K562 (cell line): ENCODE data around the gene SEC22B.
"Not testable (repeated sequence)": the region's sequence is repeated elsewhere in the genome, so short reads cannot be mapped to it uniquely, and the experiment has no call there.

Experiments
- BDP1 ChIP-seq: IDR thresholded peaks from 3 replicates; pipeline ENCODE4 v1.6.1; 2011; ENCODE audit not compliant: insufficient read length, insufficient read depth
- CBFB ChIP-seq: sonication (generic); formaldehyde crosslinking; IDR thresholded peaks from 2 replicates; pipeline ENCODE4 v1.4.0; 2020; ENCODE audit warnings: mild to moderate bottlenecking, missing genetic modification reagents
- FOXJ3 ChIP-seq: sonication (generic); formaldehyde crosslinking; IDR thresholded peaks from 2 replicates; pipeline ENCODE4 v1.4.0; 2020; ENCODE audit warnings: mild to moderate bottlenecking, missing genetic modification reagents
- HDGF ChIP-seq: fragments of 450-650 bp; IDR thresholded peaks from 2 replicates; pipeline ENCODE4 v1.6.1; 2016
- NCOA1 ChIP-seq: fragments of 450-650 bp; IDR thresholded peaks from 2 replicates; pipeline ENCODE4 v1.6.1; 2016; ENCODE audit warnings: low read depth
- NR2C1 ChIP-seq, 2 experiments: fragments of 450-650 bp; IDR thresholded peaks; 2 replicates each; pipeline ENCODE4 v1.6.1; 2017; ENCODE audit warnings: mild to moderate bottlenecking in 2 of 2, antibody characterized with exemption in 1 of 2, inconsistent platforms in 1 of 2, missing compliant biosample characterization in 1 of 2, missing genetic modification characterization in 1 of 2
- POLR2AphosphoS5 ChIP-seq: IDR thresholded peaks from 2 replicates; pipeline ENCODE4 v1.6.1; 2011; ENCODE audit warnings: mild to moderate bottlenecking, low read depth, low read length, moderate library complexity; ENCODE audit not compliant: control insufficient read depth, insufficient read depth
- SMARCB1 ChIP-seq: IDR thresholded peaks from 2 replicates; pipeline ENCODE4 v1.6.1; 2011; ENCODE audit warnings: improper control_type of control experiment, low read depth; ENCODE audit not compliant: insufficient read length
- TF ChIP-seq, protein P1 (sequence below): sonication (generic); formaldehyde crosslinking; IDR thresholded peaks from 2 replicates; pipeline ENCODE4 v1.8.1; 2022; ENCODE audit warnings: missing genetic modification reagents
- TF ChIP-seq, protein P2 (sequence below), 3 experiments: IDR thresholded peaks in 2 of 3; conservative IDR thresholded peaks in 1 of 3; 2 replicates each; pipeline ENCODE4 v1.5.1; 2011 to 2012; ENCODE audit warnings: low read length in 3 of 3, mild to moderate bottlenecking in 3 of 3, control low read depth in 2 of 3, improper control_type of control experiment in 1 of 3, inconsistent platforms in 1 of 3, low read depth in 1 of 3, mixed read lengths in 1 of 3, moderate library complexity in 1 of 3; ENCODE audit not compliant: insufficient read depth in 2 of 3

DNA sequence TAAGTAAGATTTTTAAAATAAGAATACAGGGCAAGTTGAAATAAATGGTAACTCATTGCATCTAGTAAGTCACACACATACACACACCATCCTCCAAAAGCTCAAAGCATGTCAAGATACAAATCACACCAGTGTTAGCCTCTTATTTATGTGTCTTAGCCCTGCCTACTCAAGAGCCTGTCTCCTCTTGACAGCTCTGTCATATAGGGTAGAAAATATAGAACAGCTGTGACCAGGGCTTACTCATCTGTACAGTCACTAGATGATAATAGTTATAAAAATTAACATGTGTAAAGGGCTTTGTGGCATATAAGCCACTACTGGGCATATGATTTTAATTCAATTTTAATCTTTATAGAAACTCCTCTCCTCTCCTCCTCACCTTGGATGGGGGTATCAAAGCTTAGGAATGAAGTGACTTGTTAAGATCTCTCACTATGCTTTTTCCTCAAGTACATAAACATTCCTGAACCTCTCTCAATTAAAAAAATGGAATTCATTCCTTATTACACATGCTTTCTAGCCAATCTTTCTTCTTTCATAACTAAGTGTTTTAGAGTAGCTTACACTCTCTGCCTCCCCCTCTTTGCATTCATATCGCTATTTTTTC is 35.6 kb downstream of the SEC22B start:
- not testable (repeated sequence) for TF ChIP-seq CBFB (CRISPR knock-in tag); FOXJ3 (CRISPR knock-in tag); BDP1; SMARCB1; HDGF; NCOA1; POLR2AphosphoS5; NR2C1 (IDR thresholded peaks at IDR 0.05); NR2C1 (tag; IDR thresholded peaks at IDR 0.05)
- TF ChIP-seq, protein P1, sequence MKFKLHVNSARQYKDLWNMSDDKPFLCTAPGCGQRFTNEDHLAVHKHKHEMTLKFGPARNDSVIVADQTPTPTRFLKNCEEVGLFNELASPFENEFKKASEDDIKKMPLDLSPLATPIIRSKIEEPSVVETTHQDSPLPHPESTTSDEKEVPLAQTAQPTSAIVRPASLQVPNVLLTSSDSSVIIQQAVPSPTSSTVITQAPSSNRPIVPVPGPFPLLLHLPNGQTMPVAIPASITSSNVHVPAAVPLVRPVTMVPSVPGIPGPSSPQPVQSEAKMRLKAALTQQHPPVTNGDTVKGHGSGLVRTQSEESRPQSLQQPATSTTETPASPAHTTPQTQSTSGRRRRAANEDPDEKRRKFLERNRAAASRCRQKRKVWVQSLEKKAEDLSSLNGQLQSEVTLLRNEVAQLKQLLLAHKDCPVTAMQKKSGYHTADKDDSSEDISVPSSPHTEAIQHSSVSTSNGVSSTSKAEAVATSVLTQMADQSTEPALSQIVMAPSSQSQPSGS (CRISPR knock-in tag), result not testable (repeated sequence)
- TF ChIP-seq, protein P2, sequence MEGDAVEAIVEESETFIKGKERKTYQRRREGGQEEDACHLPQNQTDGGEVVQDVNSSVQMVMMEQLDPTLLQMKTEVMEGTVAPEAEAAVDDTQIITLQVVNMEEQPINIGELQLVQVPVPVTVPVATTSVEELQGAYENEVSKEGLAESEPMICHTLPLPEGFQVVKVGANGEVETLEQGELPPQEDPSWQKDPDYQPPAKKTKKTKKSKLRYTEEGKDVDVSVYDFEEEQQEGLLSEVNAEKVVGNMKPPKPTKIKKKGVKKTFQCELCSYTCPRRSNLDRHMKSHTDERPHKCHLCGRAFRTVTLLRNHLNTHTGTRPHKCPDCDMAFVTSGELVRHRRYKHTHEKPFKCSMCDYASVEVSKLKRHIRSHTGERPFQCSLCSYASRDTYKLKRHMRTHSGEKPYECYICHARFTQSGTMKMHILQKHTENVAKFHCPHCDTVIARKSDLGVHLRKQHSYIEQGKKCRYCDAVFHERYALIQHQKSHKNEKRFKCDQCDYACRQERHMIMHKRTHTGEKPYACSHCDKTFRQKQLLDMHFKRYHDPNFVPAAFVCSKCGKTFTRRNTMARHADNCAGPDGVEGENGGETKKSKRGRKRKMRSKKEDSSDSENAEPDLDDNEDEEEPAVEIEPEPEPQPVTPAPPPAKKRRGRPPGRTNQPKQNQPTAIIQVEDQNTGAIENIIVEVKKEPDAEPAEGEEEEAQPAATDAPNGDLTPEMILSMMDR (IDR thresholded peaks at IDR 0.05 in 2 of 3, conservative IDR thresholded peaks at IDR 0.05 in 1 of 3; ENCODE audit: insufficient read depth in 2 of 3, low read depth in 1 of 3, low read length in 3 of 3), result not testable (repeated sequence)
